NB4 (cell line): ENCODE results near the gene DLX4.

Source experiments
- POLR2A ChIP-seq: IDR thresholded peaks from 2 replicates; pipeline ENCODE4 v1.6.1; 2011; ENCODE audit warnings: mild to moderate bottlenecking; ENCODE audit not compliant: insufficient read length; ENCODE audit errors: extremely low read depth
- TF ChIP-seq, protein P1 (sequence below): IDR thresholded peaks from one replicate; pipeline ENCODE4 v1.5.1; 2012; ENCODE audit warnings: low read depth, low read length

DNA sequence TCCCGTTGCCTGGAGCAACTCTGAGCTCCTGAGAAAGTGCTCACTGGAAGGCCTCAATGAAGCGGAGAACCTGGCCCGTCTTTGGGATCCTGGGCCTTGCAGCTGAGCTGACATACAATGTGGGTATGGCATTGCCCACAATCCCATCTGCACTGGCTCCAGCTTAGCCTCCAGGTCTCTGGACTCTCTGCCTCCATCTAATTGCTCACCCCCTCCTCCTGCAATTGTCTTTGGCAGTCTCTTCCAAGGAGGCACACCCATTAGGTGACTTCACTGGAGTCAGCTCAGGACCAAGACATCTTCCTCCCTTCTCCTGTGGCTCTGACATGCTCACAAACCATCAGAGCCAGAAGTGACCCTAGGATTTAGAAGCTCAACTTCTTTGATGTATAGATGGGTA lies 1.5 kb downstream of the DLX4 start:
- TF ChIP-seq, protein P1, sequence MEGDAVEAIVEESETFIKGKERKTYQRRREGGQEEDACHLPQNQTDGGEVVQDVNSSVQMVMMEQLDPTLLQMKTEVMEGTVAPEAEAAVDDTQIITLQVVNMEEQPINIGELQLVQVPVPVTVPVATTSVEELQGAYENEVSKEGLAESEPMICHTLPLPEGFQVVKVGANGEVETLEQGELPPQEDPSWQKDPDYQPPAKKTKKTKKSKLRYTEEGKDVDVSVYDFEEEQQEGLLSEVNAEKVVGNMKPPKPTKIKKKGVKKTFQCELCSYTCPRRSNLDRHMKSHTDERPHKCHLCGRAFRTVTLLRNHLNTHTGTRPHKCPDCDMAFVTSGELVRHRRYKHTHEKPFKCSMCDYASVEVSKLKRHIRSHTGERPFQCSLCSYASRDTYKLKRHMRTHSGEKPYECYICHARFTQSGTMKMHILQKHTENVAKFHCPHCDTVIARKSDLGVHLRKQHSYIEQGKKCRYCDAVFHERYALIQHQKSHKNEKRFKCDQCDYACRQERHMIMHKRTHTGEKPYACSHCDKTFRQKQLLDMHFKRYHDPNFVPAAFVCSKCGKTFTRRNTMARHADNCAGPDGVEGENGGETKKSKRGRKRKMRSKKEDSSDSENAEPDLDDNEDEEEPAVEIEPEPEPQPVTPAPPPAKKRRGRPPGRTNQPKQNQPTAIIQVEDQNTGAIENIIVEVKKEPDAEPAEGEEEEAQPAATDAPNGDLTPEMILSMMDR: no peak
- no peak for TF ChIP-seq POLR2A
